B cell (primary cell): ENCODE measurements around the gene UTS2R. TPM values are rescaled to one million over a fixed set of nuclear protein-coding genes. Genes with fewer than 3 reads are reported as not detected.

Experiments
- ATAC-seq: fragments of 200-7000 bp; cut with Tn5 transposase; one replicate; pipeline ENCODE4 v1.10.0; 2021; ENCODE audit warnings: low read depth, mild to moderate bottlenecking, moderate number of reproducible peaks, moderate library complexity
- CTCF ChIA-PET: fragments of 350-600 bp; sonication (Branson Sonifier 250); formaldehyde crosslinking; loops from one replicate; lab custom pipeline; 2021; ENCODE audit warnings: antibody characterized with exemption, inconsistent platforms; lab: Charles Lee
- POLR2A ChIA-PET: fragments of 350-600 bp; sonication (Branson Sonifier 250); formaldehyde crosslinking; loops from one replicate; lab custom pipeline; 2021; ENCODE audit warnings: antibody characterized with exemption; lab: Charles Lee
- DNase-seq: peaks from one replicate; pipeline ENCODE4 v3.0.0; 2013
- H2AFZ ChIP-seq: 2 replicates; pipeline ENCODE4 v1.6.1; 2012; ENCODE audit warnings: mild to moderate bottlenecking, low read depth, low read length; ENCODE audit not compliant: insufficient read depth, poor library complexity, severe bottlenecking
- H3K27ac ChIP-seq, 2 donors: 1 replicate in 1 of 2; 2 replicates in 1 of 2; pipeline ENCODE4 v1.5.1; 2012 to 2013; ENCODE audit warnings: low read length in 2 of 2, mild to moderate bottlenecking in 2 of 2, moderate library complexity in 1 of 2
- H3K27me3 ChIP-seq, 4 experiments: fragments of 200-600 bp in 1 of 4; sonication (generic) in 1 of 4; replicated peaks in 1 of 4; 1 replicate in 2 of 4; 2 replicates in 2 of 4; pipeline versions ENCODE4 v1.6.1 to v1.7.0; 2013 to 2016; ENCODE audit warnings: low read length in 3 of 4, mild to moderate bottlenecking in 2 of 4, mixed read lengths in 1 of 4, moderate library complexity in 1 of 4; ENCODE audit not compliant: insufficient read depth in 4 of 4, control insufficient read depth in 3 of 4; ENCODE audit errors: control extremely low read depth in 1 of 4
- H3K36me3 ChIP-seq, 2 experiments: replicated peaks in 1 of 2; 1 replicate in 1 of 2; 2 replicates in 1 of 2; pipeline versions ENCODE4 v1.6.1 to v1.7.1; 2013; ENCODE audit warnings: low read length in 1 of 2; ENCODE audit not compliant: insufficient read depth in 2 of 2, control insufficient read depth in 1 of 2; ENCODE audit errors: control extremely low read depth in 1 of 2, extremely low read depth in 1 of 2
- H3K4me1 ChIP-seq, 2 donors: fragments of 200-600 bp in 1 of 2; sonication (generic) in 1 of 2; 1 replicate in 1 of 2; 2 replicates in 1 of 2; pipeline versions ENCODE4 v1.5.1 to v1.6.1; 2013 to 2017; ENCODE audit warnings: low read length in 2 of 2; ENCODE audit not compliant: control insufficient read depth in 2 of 2, insufficient read depth in 2 of 2
- H3K4me2 ChIP-seq: replicated peaks from 2 replicates; pipeline ENCODE3; 2012; ENCODE audit warnings: mild to moderate bottlenecking, low read depth, low read length; ENCODE audit not compliant: poor library complexity, severe bottlenecking
- H3K4me3 ChIP-seq, 5 experiments: fragments of 200-600 bp in 1 of 5; sonication (generic) in 1 of 5; 1 replicate in 3 of 5; 2 replicates in 2 of 5; pipeline versions ENCODE4 v1.5.1 to v1.7.0; 2011 to 2016; ENCODE audit warnings: low read length in 4 of 5, mild to moderate bottlenecking in 4 of 5, low read depth in 2 of 5, control low read depth in 1 of 5, moderate library complexity in 1 of 5; ENCODE audit not compliant: insufficient read depth in 1 of 5; ENCODE audit errors: control extremely low read depth in 1 of 5, extremely low read depth in 1 of 5
- H3K79me2 ChIP-seq: fragments of 200-600 bp; sonication (generic); one replicate; pipeline ENCODE4 v1.6.0; 2016; ENCODE audit warnings: low read length; ENCODE audit not compliant: control insufficient read depth, insufficient read depth
- H3K9ac ChIP-seq: fragments of 200-600 bp; sonication (generic); 2 replicates; pipeline ENCODE4 v1.6.1; 2017; ENCODE audit warnings: mild to moderate bottlenecking, low read length, moderate library complexity
- H3K9me3 ChIP-seq, 3 donors: one replicate each; pipeline versions ENCODE4 v1.6.1 to v1.7.1; 2013; ENCODE audit warnings: low read length in 2 of 3; ENCODE audit not compliant: control insufficient read depth in 2 of 3, insufficient read depth in 1 of 3; ENCODE audit errors: control extremely low read depth in 1 of 3
- H4K20me1 ChIP-seq: 2 replicates; pipeline ENCODE4 v1.6.0; 2012; ENCODE audit warnings: mild to moderate bottlenecking, low read length; ENCODE audit not compliant: insufficient read depth, control insufficient read depth, poor library complexity, severe bottlenecking
- H3K27ac Mint-ChIP-seq: one replicate; pipeline ENCODE4 v1.8.0; 2021; ENCODE audit warnings: mixed read lengths
- H3K27me3 Mint-ChIP-seq: one replicate; pipeline ENCODE4 v1.8.0; 2021; ENCODE audit warnings: mixed read lengths
- H3K4me1 Mint-ChIP-seq: one replicate; pipeline ENCODE4 v1.8.0; 2021; ENCODE audit warnings: mixed read lengths
- H3K4me3 Mint-ChIP-seq: one replicate; pipeline ENCODE4 v1.8.0; 2021; ENCODE audit warnings: mixed read lengths
- H3K9me3 Mint-ChIP-seq: one replicate; pipeline ENCODE4 v1.8.0; 2022; ENCODE audit warnings: mixed read lengths; ENCODE audit not compliant: insufficient read depth
- EZH2 ChIP-seq: IDR thresholded peaks from 2 replicates; pipeline ENCODE4 v1.6.1; 2012; ENCODE audit warnings: borderline replicate concordance, low read depth, mild to moderate bottlenecking, moderate library complexity, low read length; ENCODE audit not compliant: insufficient read depth, poor library complexity, severe bottlenecking
- WGBS: methylation state at CpG from one replicate; pipeline ENCODE4 v1.1.5; 2013; ENCODE audit warnings: missing lambda C conversion rate; ENCODE audit not compliant: insufficient coverage; 5-methylcytosine and 5-hydroxymethylcytosine counted together
- intact Hi-C: fragments of 100-400 bp; cut with micrococcal nuclease; formaldehyde crosslinking; loops from one replicate; pipeline ENCODE4 v1.10.0; 2022
- polyA plus RNA-seq: library from polyadenylated mRNA; depleted of rRNA; stranded (reverse); fragments of >200 nt; gene quantifications from 2 replicates; pipeline ENCODE4 v1.2.3, GENCODE V29; 2012
- total RNA-seq, 2 donors: library from RNA; stranded (reverse); fragments of 120-200 nt in 1 of 2; gene quantifications; 1 replicate in 1 of 2; 2 replicates in 1 of 2; pipeline versions ENCODE4 v1.2.3 to v1.2.4, GENCODE V29; 2013 to 2022
- TF ChIP-seq, protein P1 (sequence below): fragments of 200-600 bp; IDR thresholded peaks from one replicate; pipeline ENCODE4 v1.8.0; 2022; ENCODE audit warnings: antibody characterized with exemption, mild to moderate bottlenecking

The UTS2R gene
- total and polyA plus RNA-seq, 2 donors (not counting 1 experiment from before 2014, with no cell fraction given): 0.86 TPM; not detected in 1

DNA sequence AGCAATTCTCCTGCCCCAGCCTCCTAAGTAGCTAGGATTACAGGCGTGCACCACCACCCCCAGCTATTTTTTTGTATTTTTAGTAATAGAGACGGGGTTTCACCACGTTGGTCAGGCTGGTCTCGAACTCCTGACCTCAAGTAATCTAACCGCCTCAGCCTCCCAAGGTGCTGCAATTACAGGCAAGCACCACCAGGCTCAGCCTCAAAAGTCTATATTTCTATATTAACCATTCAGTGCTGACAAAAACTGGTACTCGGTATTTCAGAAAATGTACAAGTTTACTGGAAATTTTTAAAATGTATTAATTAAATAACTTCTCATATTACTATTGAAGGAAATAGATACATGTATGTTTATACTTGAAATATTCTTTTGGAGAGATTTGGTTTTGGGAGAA is 45.2 kb downstream of the UTS2R start:
- TF ChIP-seq, protein P1, sequence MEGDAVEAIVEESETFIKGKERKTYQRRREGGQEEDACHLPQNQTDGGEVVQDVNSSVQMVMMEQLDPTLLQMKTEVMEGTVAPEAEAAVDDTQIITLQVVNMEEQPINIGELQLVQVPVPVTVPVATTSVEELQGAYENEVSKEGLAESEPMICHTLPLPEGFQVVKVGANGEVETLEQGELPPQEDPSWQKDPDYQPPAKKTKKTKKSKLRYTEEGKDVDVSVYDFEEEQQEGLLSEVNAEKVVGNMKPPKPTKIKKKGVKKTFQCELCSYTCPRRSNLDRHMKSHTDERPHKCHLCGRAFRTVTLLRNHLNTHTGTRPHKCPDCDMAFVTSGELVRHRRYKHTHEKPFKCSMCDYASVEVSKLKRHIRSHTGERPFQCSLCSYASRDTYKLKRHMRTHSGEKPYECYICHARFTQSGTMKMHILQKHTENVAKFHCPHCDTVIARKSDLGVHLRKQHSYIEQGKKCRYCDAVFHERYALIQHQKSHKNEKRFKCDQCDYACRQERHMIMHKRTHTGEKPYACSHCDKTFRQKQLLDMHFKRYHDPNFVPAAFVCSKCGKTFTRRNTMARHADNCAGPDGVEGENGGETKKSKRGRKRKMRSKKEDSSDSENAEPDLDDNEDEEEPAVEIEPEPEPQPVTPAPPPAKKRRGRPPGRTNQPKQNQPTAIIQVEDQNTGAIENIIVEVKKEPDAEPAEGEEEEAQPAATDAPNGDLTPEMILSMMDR: peak; percentile 34
- TF ChIP-seq EZH2: no peak
- peaks cover 0 to 26% of the 10 kb centered on the region in 2 experiments for H3K36me3 ChIP-seq
- H3K4me1 ChIP-seq: peaks cover 18 to 27% of the 10 kb centered on the region in 2 donors
- no peaks in the 10 kb centered on the region for H3K9me3 Mint-ChIP-seq
- H3K9me3 ChIP-seq: no peaks in the 10 kb centered on the region
- H3K27ac ChIP-seq: no peak overlapping the region
- ChIA-PET POLR2A (interaction anchor here (1.1 to 1.7 kb wide), 2 partner anchors 33 to 185 kb away, joined by 3 to 5 read pairs; no protein-coding TSS in a partner anchor), CTCF (interaction anchor here (0.6 to 2.4 kb wide), 3 partner anchors 10 to 301 kb away, joined by 3 to 6 read pairs (median 3); no protein-coding TSS in a partner anchor)
- no peaks in the 10 kb centered on the region for H3K27me3 ChIP-seq
- peaks cover 26% of the 10 kb centered on the region for H3K4me1 Mint-ChIP-seq
- no peak overlapping the region for H3K27ac Mint-ChIP-seq
- H3K4me2 ChIP-seq: no peak overlapping the region
- H4K20me1 ChIP-seq: peaks cover 51% of the 10 kb centered on the region
- H3K27me3 Mint-ChIP-seq: no peaks in the 10 kb centered on the region
- no peak overlapping the region for H3K4me3 ChIP-seq
- no peak for DNase-seq
- H2AFZ ChIP-seq: no peak overlapping the region
- no CpG with 5 or more reads among the region's 6 CpGs for WGBS
- H3K9ac ChIP-seq: no peak overlapping the region
- H3K4me3 Mint-ChIP-seq: no peak overlapping the region
- intact Hi-C loops: loop anchor here (5.0 to 10.0 kb wide), 3 partner anchors 122 to 212 kb away; no protein-coding TSS in a partner anchor
- H3K79me2 ChIP-seq: peaks cover 56% of the 10 kb centered on the region
- no peak for ATAC-seq
